T47D (cell line): Measurements from ENCODE around the gene TRPV5.
"Not testable (repeated sequence)": the region's sequence is repeated elsewhere in the genome, so short reads cannot be mapped to it uniquely, and the experiment has no call there.

Experiments
- DNase-seq, 2 experiments: peaks; one replicate each; pipeline versions ENCODE4 v3.0.0 to v3.0.0-alpha.2; 2011 to 2012; ENCODE audit warnings: low read depth in 1 of 2, low spot score in 1 of 2
- JUND ChIP-seq: IDR thresholded peaks from 2 replicates; pipeline ENCODE4 v1.6.1; 2012; ENCODE audit warnings: low read depth
- in situ Hi-C: cut with HindIII; loops from 2 replicates; pipeline ENCODE4 v1.10.0; 2016; ENCODE audit warnings: low sequenced_read_pairs, low pct_unique_long_range_greater_than_20kb

TRPV5 gene

DNA sequence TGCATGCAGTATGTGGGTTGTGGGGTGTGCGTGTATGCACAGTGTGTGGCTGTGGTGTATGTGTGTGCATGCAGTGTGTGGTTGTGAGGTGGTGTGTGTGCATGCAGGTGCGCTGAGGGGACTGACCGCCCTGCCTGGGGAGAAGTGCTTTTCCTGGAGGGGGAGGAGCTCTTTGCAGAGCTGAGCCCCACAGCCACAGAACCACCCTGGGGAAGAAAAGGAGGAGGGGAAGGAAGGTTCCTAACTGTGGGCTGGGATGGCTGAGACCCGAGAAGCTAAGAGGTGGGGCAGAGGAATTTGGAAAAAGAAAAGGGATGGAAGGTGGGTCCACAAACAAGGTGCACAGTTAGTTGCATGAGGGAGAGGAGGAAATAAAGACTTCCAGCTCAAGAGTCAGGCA is at the start of gene TRPV5:
TSS of gene TRPV5 (minus strand) at position 123 of the 400 bp plus-strand sequence. CDS start 287 bp downstream, outside the sequence.
- in situ Hi-C loops, result no loop called here
- DNase-seq, result no peak
- no peak for TF ChIP-seq JUND

DNA sequence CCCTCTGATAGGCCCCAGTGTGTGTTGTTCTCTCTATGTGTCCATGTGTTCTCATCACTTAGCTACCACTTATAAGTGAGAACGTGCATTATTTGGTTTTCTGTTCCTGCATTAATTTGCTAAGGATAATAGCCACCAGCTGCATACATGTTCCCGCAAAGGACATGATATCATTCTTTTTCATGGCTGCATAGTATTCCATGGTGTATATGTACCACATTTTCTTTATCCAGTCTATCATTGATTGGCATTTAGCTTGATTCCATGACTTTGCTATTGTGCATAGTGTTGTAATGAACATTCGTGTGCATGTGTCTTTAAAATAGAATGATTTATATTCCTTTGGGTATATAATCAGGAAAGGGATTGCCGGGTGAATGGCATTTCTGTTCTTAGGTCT is 44.9 kb upstream of the TRPV5 start:
- in situ Hi-C loops, DNase-seq: not testable (repeated sequence)

DNA sequence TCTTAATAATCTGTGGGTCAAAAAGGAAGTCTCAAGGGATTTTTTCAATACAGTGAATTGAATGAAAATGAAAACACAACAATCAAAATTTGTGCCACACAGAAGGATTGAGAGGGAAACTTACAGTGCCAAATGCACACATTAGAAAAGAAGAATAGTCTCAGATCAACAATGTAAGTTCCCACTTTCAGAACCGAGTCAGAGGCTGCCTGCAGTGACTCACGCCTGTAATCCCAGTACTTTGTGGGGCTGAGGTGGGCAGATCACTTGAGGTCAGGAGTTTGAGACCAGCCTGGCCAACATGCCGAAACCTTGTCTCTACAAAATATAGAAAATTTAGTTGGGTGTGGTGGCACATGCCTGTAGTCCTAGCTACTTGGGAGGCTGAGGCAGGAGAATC is 41.1 kb upstream of the TRPV5 start:
- no peak for TF ChIP-seq JUND
- no peak for DNase-seq
- in situ Hi-C loops, result no loop called here

DNA sequence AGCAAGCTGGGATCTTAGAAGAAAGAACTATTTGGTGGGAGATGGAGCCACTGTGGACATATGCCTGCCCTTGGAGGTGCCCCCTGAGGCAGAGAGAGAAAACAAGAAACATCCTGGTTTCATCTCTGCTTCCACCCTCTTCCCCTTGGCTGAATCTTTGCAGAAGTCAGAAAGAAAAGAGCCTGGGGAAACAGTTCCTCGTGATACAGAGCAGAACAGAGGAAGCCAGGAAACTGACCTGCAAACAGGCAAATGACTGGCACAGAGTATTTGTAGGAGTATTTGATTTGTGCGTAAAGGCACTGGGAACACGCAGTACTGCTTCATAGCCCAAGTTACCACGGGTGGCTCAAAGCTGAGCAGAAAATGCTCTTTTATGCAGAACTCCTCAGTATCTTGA is 35.6 kb upstream of the TRPV5 start:
- no peak for DNase-seq
- in situ Hi-C loops, result no loop called here
- TF ChIP-seq JUND, result no peak

DNA sequence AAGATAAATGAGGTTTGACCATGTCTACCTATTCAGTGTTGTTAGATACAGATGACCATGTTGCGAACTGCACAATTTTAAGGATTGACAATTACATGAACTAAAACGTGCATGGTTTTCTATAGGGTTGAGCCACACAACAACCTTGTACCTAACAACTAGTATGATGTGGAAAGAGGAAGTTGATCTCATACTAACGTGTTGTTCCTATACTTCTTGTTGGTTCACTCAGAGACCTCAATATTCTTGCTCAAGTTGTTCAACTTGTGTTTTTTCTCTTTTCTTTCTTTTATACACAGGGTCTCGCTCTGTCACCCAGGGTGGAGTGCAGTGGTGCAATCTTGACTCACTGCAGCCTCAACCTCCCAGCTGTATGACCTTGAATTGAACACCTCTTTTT is 34.7 kb upstream of the TRPV5 start:
- in situ Hi-C loops, result no loop called here
- no peak for DNase-seq
- no peak for TF ChIP-seq JUND

DNA sequence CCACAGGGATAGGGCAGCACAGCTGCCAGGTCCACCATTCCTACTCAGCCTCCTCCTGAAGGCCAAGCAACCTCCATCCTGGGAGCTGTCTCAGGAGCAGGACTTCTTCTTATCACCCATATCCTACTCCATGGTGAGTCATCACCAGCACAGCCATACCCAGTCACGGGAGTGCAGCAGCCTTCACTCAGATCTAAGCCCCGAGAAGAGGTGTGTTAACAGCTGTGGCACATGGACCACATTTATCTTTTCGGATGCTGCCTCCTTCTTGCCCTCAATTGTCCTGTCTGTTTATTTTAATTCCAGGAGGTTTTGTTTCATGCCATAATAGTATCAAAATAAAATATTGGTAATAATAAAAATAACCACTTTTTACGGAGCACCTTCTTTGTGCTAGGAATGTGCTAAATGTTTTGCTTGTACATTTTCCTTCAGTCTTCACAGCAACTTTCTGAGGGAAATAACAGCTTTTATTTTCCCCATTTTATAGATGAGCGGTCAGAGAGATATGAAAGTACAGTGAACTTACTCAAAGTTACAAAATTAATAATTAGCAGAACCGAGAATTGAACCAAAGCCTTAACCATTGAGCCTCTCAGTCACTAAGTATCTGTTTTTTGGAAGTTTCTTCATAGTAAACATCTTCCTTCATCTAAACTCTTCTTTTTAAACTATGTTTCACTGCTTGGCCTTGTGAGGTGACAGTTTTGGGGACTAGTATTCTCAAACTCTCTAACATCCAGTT is 31.1 kb upstream of the TRPV5 start:
- no peak for DNase-seq
- in situ Hi-C loops, result no loop called here
- no peak for TF ChIP-seq JUND

DNA sequence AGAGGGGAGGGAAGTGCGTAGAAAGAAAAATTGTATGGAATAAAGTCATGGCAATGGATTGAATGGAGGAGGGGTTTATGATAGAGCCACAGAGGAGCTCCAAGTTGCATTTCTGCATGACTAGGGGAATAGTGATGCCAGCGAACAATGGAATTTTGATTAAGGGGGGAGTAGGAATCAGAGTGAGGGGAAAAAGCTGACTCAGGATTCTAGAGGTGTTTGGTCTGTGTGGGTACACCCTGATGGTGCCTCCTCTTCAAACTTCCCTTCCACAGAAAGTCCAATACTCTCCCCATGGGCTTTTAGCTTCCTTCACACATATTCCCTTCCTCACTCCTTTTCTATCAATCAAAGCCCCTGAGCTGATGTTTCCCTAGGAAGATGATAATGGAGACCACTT is 30.4 kb upstream of the TRPV5 start:
- DNase-seq, result no peak
- TF ChIP-seq JUND, result no peak
- in situ Hi-C loops, result no loop called here

DNA sequence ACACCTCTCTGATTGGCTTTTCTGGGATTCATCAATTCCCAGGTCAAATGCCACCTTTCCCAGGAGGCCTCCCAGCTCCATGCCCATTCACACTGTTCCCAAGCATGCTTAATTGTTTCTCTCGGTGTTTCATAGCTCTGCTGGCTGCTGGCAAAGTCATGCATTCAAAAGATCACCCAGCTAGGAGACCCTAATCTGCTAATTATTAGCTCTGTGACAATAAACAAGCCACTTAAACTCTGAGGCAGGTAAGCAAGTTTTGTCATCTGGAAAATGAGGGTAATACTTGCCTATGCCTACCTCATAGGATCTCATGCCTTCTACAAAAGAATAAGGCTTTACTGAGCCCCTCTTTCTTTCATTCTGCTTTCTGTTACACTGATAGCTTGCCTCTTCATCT is 29.4 kb upstream of the TRPV5 start:
- TF ChIP-seq JUND, result no peak
- DNase-seq, result no peak
- in situ Hi-C loops, result no loop called here

DNA sequence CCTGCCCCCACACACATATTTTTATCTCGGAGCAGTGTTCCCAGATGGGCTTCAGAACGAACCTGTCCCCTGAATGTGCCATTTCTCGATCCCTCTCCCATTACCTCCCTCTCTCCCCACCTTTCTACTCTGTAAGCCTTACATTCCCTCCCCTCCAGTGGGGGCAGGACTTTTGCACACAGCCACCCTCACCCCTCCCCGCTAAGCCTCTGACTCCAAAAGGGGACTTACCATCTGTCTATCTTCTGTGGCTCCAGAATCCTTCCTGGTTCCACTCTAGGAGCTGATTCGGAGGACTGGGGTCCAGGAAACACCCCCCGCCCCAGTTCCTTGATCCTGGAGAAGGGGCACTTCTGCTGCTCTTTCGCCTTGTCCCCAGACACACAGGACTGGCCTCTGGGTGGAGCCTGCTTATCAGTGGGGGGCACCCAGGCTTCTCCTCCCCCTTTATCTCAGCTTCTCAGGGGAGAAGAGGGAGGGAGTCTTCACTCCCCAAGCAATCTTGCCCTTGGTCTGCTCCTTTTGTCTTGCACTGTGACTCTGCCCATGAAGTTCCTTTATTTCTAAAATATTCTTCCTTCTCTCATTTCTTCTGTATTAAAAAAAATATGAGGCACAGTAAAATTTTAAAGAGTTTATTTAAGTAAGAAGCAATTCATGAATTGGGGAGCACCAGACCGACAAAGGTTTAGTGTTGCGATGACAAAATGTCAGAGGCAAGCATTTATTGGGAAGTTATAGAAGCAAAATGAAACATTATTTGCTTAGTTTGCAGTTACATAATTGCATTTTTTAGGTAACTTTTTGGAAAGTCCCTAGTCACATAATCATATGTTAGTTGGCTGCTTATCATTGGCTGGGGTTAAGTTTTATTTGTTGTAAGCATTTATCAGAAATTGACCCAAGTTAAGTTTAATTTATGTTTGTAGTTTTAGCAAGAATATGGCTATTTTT is 28.7 kb upstream of the TRPV5 start, which contains the start of gene KEL:
TSS of gene KEL (minus strand) at position 391 of the 954 bp plus-strand sequence. CDS start at position 234, 157 bp downstream.
- no peak for DNase-seq
- no peak for TF ChIP-seq JUND
- in situ Hi-C loops, result no loop called here

DNA sequence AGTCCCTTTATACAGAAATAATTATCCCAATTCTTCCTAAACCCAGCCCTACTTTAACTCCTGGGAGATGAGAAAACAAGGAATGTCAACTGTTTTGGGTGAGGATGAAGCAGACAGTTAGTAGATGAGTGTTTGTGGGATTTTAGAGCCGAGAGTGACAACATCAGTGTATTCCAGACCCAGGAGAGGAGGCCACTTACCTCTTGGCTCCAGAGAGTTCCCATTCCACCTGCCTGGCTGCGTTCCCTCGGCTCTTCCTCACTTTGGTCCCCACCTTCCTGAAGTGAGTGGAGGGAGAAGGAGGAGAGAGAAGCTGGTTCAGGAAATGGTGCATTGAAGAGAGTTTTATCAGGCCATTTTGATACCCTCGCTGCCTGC is 28.0 kb upstream of the TRPV5 start:
- DNase-seq, result no peak
- in situ Hi-C loops, result no loop called here
- TF ChIP-seq JUND, result no peak

DNA sequence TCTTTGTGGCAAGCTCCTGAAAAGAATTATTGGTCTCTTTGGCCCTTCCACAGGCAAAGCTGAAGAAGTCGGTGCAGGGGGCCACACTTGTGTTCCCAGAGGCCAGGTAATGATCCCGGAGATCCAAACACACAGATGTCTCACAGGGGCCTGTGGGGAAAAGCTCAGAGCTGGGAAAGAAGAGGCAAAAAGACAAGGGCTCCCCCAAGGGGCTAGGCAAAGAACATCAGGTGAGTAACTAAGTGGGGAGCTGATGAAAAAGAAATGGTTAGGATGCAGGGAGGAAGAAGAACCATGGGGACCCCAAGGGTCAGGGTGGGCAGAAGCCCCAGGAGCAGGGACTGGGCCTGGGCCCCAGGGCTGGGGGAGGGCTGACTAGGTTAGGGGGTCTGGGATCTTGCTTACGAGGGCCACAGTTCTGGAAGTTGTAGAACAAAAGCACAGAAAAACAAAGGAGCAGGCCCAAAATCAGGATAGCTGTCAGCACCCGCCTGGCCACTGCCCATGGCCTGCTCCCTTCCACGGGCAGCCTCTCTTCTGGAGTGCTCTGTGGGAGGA is 27.5 kb upstream of the TRPV5 start:
- TF ChIP-seq JUND, result no peak
- DNase-seq, result peak; percentile 7 to 60
- in situ Hi-C loops, result no loop called here

DNA sequence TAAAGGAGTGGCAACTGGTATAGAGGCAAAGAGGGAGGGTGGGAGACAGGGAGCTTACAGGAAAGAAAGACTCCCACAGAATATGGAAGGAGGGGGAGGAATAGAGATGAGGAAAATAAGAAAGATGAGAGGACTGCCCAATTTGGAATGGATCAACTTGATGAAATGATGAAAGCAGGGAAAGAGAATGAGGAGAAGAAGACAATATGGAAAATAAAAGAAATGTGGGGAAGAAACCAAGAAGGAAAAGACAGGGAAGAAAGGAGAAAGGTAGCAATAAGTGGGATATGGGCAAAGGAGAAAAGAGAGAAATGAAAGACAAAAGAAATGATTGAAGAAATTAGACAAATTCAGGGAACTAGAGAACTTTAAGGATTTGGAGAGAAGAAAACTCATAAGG is 25.7 kb upstream of the TRPV5 start:
- in situ Hi-C loops, result no loop called here
- DNase-seq, result no peak
- no peak for TF ChIP-seq JUND

DNA sequence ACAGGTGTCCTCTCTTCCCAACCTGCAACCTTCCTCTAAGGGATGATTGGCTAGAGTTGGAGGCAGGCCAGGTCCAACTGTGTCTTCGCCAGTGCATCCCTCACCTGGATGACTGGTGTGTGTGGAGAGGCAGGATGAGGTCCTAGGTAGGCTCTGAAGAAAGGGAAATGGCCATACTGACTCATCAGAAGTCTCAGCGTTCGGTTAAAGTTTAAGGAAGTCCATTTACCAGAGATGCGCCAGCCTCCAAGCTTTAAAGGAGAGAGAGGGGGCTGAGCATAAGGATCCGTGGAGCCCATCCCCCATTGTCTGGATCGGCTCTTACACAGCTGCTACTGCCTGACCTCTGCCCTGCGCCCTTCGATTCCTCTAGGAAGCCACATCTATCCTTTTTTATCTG is 24.2 kb upstream of the TRPV5 start:
- in situ Hi-C loops, result no loop called here
- no peak for TF ChIP-seq JUND
- no peak for DNase-seq
